HG03457 (cell line): ENCODE measurements around the gene GARIN3.
"Not testable (repeated sequence)": the region's sequence is repeated elsewhere in the genome, so short reads cannot be mapped to it uniquely, and the experiment has no call there.

ENCODE experiments used
- ATAC-seq: cut with Tn5 transposase; IDR thresholded peaks from one replicate; pipeline ENCODE4 v1.9.1; 2021; ENCODE audit warnings: moderate number of reproducible peaks; ENCODE audit not compliant: unreplicated experiment

Gene GARIN3

DNA sequence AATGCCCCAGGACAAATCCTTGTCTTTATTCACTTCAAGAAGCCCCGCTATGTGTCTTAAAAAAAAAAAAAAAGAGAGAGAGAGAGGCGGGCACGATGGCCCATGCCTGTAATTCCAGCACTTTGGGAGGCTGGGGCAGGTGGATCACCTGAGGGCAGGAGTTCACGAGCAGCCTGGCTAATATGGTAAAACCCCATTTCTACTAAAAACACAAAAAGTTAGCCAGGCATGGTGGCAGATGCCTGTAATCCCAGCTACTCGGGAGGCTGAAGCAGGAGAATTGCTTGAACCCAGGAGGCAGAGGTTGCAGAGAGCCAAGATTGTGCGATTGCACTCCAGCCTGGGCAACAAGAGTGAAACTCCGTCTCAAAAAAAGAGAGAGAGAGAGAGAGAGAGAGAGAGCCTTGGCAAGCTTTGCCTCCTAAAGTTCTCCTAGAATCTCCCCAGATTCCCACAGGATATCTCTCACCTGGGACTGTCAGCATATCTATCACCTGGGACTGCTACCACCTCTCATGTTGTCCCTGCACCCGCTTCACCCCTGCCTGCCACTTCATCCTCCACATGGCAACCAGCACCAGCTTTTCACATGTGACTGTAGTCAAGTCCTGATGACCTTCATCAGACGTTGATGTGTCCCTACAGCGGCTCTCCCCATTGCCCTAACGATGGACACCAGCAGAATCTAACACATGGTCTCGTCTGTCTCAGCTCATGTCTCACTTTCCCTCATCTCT is 20.4 kb upstream of the GARIN3 start:
- ATAC-seq = no peak

DNA sequence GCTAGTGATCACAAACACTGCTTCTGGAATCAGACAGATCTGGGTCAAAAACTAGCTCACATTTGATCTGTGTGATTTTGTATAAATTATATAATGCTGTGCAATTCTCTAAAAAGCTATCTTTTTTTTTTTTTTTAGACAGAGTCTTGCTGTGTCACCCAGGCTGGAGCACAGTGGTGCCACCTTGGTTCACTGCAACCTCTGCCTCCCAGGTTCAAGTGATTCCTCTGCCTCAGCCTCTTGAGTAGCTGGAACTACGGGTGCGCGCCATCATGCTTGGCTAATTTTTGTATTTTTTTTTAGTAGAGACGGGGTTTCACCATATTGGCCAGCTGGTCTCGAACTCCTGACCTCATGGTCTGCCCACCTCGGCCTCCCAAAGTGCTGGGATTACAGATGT is 19.1 kb upstream of the GARIN3 start:
- not testable (repeated sequence) for ATAC-seq

- ATAC-seq = no peak
These were observed 18.1 kb upstream of the GARIN3 start for GRCh38 chr5:157184117-157184670.

DNA sequence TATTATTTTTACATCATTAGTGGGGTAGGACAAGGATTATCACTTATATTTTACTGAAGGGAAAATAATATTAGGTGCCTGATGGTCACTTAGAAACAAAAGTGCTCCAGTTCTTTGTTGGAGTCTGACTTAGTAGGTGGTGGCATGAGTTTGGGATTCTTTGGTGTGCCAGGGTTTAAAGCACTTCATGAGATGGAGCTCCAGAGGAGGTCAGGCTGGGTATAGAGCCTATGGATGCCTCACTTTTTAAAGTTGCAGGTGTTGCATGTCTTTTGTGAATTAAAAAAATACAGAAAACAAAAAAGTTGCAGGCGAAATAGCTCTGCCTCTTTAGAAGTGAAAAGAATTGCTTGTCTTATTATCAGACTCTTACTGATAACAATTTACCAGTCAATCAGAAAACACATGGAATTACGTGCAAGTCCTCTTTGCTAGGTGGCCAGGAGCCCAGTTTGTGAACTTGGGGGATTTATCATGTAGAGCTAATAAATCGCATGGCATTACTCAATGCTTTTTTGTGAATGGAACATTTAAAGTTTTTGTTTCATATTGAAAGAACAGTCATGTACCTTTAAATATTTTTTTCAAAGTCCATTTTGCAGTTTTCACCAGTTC is 16.2 kb upstream of the GARIN3 start:
- ATAC-seq = no peak

DNA sequence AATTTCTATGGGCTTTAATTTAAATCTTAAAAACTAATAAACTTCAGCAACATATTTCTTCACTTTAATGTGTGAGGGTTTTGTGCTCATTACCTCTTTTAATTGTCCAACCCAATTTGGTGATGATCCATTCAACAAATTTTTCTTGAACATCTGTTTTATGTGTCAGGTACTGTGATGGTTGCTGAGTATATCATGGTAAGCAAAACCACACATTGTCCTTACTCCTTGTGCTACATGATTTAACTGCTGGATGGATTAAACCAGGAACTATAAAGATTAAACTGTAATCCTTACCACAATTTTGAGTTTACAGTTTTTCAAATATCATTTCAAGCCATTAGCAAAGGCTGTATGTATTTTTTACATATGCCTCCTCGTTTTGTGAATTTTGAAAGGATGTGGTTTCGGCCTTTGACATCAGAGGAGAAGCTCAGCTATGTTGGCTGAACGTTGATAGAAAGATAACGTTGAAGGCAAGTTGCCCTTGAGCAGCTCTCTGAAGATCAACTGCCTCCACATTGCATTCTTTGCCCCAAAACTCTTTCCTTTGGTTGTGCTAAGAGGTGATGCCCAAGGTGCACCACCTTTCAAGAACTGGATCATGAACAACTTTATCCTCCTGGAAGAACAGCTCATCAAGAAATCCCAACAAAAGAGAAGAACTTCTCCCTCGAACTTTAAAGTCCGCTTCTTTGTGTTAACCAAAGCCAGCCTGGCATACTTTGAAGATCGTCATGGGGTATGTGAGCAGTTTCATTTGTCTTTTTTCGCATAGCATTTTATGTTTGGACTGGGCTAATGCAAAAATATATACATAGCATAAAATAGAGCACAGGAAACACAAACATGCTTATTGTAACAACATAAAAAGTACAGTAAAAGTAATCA is 14.6 kb upstream of the GARIN3 start, which contains the start of gene ITK:
ITK (plus strand) TSS at position 467 of the 891 bp plus-strand sequence; CDS start at position 605, 138 bp downstream.
- no peak for ATAC-seq

GRCh38 chr5:157178966-157179365 is 12.9 kb upstream of the GARIN3 start:
- no peak for ATAC-seq

GRCh38 chr5:157177953-157178352 is 11.9 kb upstream of the GARIN3 start:
- no peak for ATAC-seq

GRCh38 chr5:157175071-157175612 is 9.1 kb upstream of the GARIN3 start:
- no peak for ATAC-seq

GRCh38 chr5:157172403-157172802 is 6.3 kb upstream of the GARIN3 start:
- ATAC-seq = peak; percentile 100

DNA sequence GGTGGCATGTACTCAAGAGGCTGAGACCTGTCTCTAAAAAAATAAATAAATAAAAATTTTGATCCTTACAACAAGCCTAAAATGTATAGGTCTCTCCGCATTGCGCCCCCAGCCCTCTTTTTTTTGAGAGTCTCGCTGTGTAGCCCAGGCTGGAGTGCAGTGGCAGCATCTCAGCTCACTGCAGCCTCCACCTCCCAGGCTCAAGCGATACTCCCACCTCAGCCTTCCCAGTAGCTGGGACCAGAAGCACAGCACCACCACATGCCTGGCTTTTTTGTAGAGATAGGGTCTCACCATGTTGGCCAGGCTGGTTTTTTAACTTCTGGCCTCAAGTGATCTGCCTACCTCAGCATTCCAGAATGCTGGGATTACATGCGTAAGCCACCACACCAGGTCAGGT is 2.2 kb upstream of the GARIN3 start:
- no peak for ATAC-seq

DNA sequence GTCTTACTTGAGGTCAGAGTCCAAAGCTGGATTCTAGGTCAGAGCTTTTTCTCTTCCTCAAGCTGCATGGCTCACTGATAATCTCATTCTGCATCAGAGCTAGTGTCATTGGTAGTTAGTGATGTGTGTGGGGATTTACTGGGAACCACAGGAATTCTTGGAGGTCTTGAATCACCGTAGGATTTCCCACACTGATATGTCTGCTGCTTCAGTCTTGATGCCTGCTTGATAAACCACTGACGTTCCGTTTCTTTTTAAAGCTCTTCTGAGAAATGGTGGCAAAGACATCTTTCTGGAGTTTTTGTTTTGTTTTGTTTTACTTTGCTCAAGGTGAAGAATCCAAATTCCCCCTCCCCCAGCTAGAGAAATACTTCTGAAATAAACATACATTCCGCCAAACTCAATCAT is 1.2 kb upstream of the GARIN3 start:
- no peak for ATAC-seq

- ATAC-seq = no peak
These were observed 396 bp downstream of the GARIN3 start for GRCh38 chr5:157165668-157166067.

GRCh38 chr5:157165261-157165660 is 803 bp downstream of the GARIN3 start:
- no peak for ATAC-seq

- no peak for ATAC-seq
These were observed 1.5 kb downstream of the GARIN3 start for GRCh38 chr5:157164521-157164920.

- no peak for ATAC-seq
These were observed 3.0 kb downstream of the GARIN3 start for GRCh38 chr5:157162919-157163510.

GRCh38 chr5:157161996-157162395 is 4.1 kb downstream of the GARIN3 start:
- no peak for ATAC-seq

GRCh38 chr5:157160001-157160400 is 6.1 kb downstream of the GARIN3 start:
- no peak for ATAC-seq

- no peak for ATAC-seq
These were observed 6.8 kb downstream of the GARIN3 start for GRCh38 chr5:157159209-157159751.

- no peak for ATAC-seq
These were observed 8.7 kb downstream of the GARIN3 start for GRCh38 chr5:157157293-157157891.

DNA sequence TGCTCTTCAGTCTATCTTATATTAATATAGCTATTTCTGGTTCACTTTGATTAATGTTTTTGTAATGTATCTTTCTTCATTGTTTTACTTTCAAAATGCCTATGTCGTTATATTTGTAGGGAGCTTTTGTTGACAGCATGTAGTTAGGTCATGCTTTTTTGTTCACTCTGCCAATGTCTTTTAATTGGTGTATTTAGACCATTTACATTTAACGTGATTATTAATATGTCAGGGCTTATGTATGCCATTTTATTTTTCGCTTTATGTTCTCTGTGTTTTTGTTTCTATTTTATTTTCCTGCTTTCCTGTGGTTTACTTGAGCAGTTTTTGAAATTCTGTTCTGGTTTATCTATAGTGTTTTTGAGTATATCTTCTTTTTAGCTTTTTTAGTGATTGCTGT is 10.8 kb downstream of the GARIN3 start:
- no peak for ATAC-seq
